GM04504 (cell line): ENCODE results near the gene PLEKHG4B.

ENCODE experiments used
- DNase-seq: peaks from one replicate; pipeline ENCODE4 v3.0.0-alpha.2; 2012; ENCODE audit warnings: low read depth

PLEKHG4B gene

GRCh38 chr5:74503-75109 is 17.4 kb upstream of the PLEKHG4B start:
- no peak for DNase-seq

DNA sequence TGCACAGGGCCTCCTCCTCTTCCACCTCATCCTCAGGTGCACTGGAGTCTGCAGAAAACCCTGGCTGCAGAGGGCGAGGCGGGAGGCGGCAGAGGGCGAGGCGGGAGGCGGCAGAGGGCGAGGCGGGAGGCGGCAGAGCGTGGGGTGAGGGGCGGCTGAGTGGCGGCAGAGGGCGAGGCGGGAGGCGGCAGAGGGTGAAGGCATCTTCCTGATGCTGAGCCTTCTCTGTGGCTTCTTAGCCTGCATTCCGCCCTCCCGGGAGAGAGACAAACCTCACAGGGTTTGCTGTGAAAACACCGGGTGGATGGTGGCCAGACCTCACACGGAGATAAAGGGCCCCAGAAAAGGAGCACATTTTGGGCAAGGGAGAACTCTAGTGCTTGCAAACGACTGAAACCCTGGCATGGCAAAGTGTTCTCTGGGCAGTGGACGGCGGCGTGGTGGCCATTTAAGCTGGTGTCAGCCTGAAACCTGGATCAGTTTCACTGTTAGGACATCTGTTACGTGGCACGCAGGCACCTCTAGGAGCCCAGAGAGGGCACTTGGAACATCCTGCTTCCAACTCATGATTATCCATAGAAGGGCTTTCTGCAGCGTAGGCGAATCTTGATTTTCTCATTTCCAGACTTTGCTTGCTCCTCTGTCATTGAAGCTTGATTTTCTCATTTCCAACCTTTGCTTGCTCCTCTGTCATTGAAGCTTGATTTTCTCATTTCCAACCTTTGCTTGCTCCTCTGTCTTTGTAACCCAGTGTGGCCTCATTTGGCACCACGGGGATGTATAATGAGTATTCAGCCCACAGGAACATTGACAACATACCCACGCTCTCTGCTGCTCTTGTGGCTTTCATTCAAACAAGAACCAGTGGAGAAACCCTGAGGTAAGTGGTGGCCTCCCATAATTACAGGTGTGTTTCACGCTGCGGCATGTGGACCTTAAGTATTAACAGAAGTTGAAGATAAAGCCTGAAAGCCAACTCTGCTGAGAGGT is 16.3 kb upstream of the PLEKHG4B start:
- no peak for DNase-seq

GRCh38 chr5:76358-77169 is 15.4 kb upstream of the PLEKHG4B start:
- DNase-seq, result no peak

DNA sequence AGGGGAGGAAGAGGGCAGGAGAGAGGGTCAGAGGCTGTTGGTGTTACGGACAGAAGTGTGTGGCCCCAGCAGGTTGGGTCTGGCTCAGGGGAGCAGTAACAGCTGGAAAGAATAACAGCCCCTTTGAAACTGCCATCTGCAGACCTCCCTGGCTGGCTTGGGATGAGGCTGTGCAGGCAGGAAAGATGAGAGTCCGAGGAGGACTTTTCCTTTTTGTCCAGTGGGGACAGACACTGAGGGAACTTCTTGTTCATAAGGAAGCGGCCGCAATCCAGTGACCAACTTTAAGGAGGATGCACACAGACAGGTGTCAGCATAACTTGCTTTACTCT is 14.8 kb upstream of the PLEKHG4B start:
- no peak for DNase-seq

DNA sequence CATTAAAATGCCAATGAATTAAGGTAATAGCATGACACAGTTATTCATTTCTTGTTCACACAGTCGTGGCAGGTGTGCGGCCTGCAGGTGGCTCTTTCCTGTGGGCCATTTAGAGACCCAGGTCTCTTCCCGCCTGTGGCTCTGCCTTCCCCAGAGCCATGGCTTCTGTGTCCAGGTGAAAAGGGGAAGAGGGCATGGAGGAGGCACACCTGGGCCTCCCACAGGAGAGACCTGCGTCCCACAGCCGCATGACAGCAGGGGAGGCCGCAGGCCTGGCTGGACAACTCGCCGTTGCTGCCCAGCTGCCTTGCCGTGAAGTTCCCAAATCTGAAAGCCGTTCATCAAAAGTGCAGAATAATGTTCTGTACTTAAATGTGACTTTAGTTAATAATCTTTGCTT is 14.4 kb upstream of the PLEKHG4B start:
- no peak for DNase-seq

GRCh38 chr5:77957-78804 is 13.8 kb upstream of the PLEKHG4B start:
- no peak for DNase-seq

GRCh38 chr5:78805-79149 is 13.2 kb upstream of the PLEKHG4B start:
- no peak for DNase-seq

GRCh38 chr5:79263-79662 is 12.7 kb upstream of the PLEKHG4B start:
- DNase-seq, result no peak

DNA sequence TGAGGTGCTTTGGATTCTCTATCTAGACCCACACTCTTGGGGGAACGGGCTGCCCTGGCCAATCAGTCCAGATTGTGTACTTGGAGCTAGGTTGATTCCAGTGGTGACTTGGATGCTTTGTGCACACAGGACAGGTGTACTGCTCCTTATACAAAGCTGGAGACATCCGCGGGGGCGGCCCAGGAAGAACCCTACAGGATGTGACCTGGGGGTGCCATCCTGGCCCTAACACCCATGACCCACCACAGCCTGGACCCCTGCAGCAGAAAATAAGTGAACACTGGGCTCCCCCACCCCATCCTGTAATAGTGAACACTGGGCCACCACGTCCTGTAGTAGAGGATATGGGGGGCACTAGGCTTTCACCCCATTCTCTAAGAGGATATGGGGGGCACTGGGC is 12.1 kb upstream of the PLEKHG4B start:
- DNase-seq, result no peak

DNA sequence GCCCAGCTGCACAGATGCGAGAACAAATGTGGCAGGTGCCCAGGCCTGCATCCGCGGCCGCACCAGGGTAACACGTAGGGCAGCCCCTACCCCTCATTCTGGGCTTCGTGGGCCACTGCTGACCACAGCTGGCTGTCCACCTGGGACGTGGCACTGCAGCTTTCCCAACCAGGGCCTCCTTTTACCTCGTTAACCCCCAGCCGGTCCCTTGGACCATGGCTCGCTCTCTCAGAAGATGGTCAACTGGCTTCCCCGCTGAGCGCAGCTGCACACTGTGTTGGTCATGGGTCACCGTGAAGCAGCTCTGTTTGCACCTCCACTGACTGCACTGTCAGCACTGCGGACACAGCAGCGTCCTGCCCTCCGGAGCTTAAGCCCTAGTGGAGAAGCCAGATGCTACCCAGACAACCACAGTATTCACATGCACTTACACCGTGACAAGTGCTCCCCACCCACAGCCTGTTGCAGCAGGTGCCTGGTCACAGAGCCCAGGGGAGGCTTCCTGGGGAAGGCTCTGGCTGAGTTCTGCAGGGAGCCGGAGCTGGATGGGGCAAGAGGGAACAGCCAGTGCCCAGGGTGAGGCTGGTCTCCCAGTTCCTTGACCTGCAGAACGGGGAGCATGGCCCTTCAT is 10.5 kb upstream of the PLEKHG4B start:
- no peak for DNase-seq

- no peak for DNase-seq
Measured at GRCh38 chr5:82097-82496, 9.9 kb upstream of the PLEKHG4B start.

DNA sequence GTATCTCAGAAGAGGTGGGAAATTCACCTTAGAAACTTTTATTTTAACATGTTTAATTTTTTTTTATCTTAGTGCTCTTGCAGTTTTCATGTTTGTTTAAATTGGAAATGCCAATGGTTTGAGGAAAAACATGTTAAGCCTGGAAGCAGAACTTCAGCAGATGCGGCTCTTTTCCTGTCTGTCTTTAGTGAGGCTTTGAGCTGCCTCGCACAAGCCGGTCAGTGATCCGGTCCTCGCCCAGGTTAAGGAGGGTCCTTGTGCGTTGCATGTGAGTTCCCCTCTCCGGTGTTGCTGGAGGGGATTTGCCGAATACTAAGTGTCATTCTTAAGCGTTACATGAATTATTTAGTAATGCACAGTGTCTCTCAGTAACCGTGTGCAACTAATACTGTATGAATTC is 9.4 kb upstream of the PLEKHG4B start:
- no peak for DNase-seq

GRCh38 chr5:83029-83428 is 8.9 kb upstream of the PLEKHG4B start:
- DNase-seq, result no peak

GRCh38 chr5:85334-85995 is 6.5 kb upstream of the PLEKHG4B start:
- no peak for DNase-seq

GRCh38 chr5:89337-90286 is 2.4 kb upstream of the PLEKHG4B start:
- no peak for DNase-seq

- no peak for DNase-seq
Measured at GRCh38 chr5:90590-91547, 1.1 kb upstream of the PLEKHG4B start.

GRCh38 chr5:92401-93220 is 643 bp downstream of the PLEKHG4B start:
- DNase-seq, result no peak
